B cell (primary cell): ENCODE results near the gene KRT80. TPM values are rescaled to one million over a fixed set of nuclear protein-coding genes. Genes with fewer than 3 reads are reported as not detected.

Experiments
- ATAC-seq: fragments of 200-7000 bp; cut with Tn5 transposase; one replicate; pipeline ENCODE4 v1.10.0; 2021; ENCODE audit warnings: low read depth, mild to moderate bottlenecking, moderate number of reproducible peaks, moderate library complexity
- CTCF ChIA-PET: fragments of 350-600 bp; sonication (Branson Sonifier 250); formaldehyde crosslinking; loops from one replicate; lab custom pipeline; 2021; ENCODE audit warnings: antibody characterized with exemption, inconsistent platforms; lab: Charles Lee
- POLR2A ChIA-PET: fragments of 350-600 bp; sonication (Branson Sonifier 250); formaldehyde crosslinking; loops from one replicate; lab custom pipeline; 2021; ENCODE audit warnings: antibody characterized with exemption; lab: Charles Lee
- DNase-seq: peaks from one replicate; pipeline ENCODE4 v3.0.0; 2013
- H2AFZ ChIP-seq: 2 replicates; pipeline ENCODE4 v1.6.1; 2012; ENCODE audit warnings: mild to moderate bottlenecking, low read depth, low read length; ENCODE audit not compliant: insufficient read depth, poor library complexity, severe bottlenecking
- H3K27ac ChIP-seq, 2 donors: 1 replicate in 1 of 2; 2 replicates in 1 of 2; pipeline ENCODE4 v1.5.1; 2012 to 2013; ENCODE audit warnings: low read length in 2 of 2, mild to moderate bottlenecking in 2 of 2, moderate library complexity in 1 of 2
- H3K27me3 ChIP-seq, 4 experiments: fragments of 200-600 bp in 1 of 4; sonication (generic) in 1 of 4; replicated peaks in 1 of 4; 1 replicate in 2 of 4; 2 replicates in 2 of 4; pipeline versions ENCODE4 v1.6.1 to v1.7.0; 2013 to 2016; ENCODE audit warnings: low read length in 3 of 4, mild to moderate bottlenecking in 2 of 4, mixed read lengths in 1 of 4, moderate library complexity in 1 of 4; ENCODE audit not compliant: insufficient read depth in 4 of 4, control insufficient read depth in 3 of 4; ENCODE audit errors: control extremely low read depth in 1 of 4
- H3K36me3 ChIP-seq, 2 experiments: replicated peaks in 1 of 2; 1 replicate in 1 of 2; 2 replicates in 1 of 2; pipeline versions ENCODE4 v1.6.1 to v1.7.1; 2013; ENCODE audit warnings: low read length in 1 of 2; ENCODE audit not compliant: insufficient read depth in 2 of 2, control insufficient read depth in 1 of 2; ENCODE audit errors: control extremely low read depth in 1 of 2, extremely low read depth in 1 of 2
- H3K4me1 ChIP-seq, 2 donors: fragments of 200-600 bp in 1 of 2; sonication (generic) in 1 of 2; 1 replicate in 1 of 2; 2 replicates in 1 of 2; pipeline versions ENCODE4 v1.5.1 to v1.6.1; 2013 to 2017; ENCODE audit warnings: low read length in 2 of 2; ENCODE audit not compliant: control insufficient read depth in 2 of 2, insufficient read depth in 2 of 2
- H3K4me2 ChIP-seq: replicated peaks from 2 replicates; pipeline ENCODE3; 2012; ENCODE audit warnings: mild to moderate bottlenecking, low read depth, low read length; ENCODE audit not compliant: poor library complexity, severe bottlenecking
- H3K4me3 ChIP-seq, 5 experiments: fragments of 200-600 bp in 1 of 5; sonication (generic) in 1 of 5; 1 replicate in 3 of 5; 2 replicates in 2 of 5; pipeline versions ENCODE4 v1.5.1 to v1.7.0; 2011 to 2016; ENCODE audit warnings: low read length in 4 of 5, mild to moderate bottlenecking in 4 of 5, low read depth in 2 of 5, control low read depth in 1 of 5, moderate library complexity in 1 of 5; ENCODE audit not compliant: insufficient read depth in 1 of 5; ENCODE audit errors: control extremely low read depth in 1 of 5, extremely low read depth in 1 of 5
- H3K79me2 ChIP-seq: fragments of 200-600 bp; sonication (generic); one replicate; pipeline ENCODE4 v1.6.0; 2016; ENCODE audit warnings: low read length; ENCODE audit not compliant: control insufficient read depth, insufficient read depth
- H3K9ac ChIP-seq: fragments of 200-600 bp; sonication (generic); 2 replicates; pipeline ENCODE4 v1.6.1; 2017; ENCODE audit warnings: mild to moderate bottlenecking, low read length, moderate library complexity
- H3K9me3 ChIP-seq, 3 donors: one replicate each; pipeline versions ENCODE4 v1.6.1 to v1.7.1; 2013; ENCODE audit warnings: low read length in 2 of 3; ENCODE audit not compliant: control insufficient read depth in 2 of 3, insufficient read depth in 1 of 3; ENCODE audit errors: control extremely low read depth in 1 of 3
- H4K20me1 ChIP-seq: 2 replicates; pipeline ENCODE4 v1.6.0; 2012; ENCODE audit warnings: mild to moderate bottlenecking, low read length; ENCODE audit not compliant: insufficient read depth, control insufficient read depth, poor library complexity, severe bottlenecking
- H3K27ac Mint-ChIP-seq: one replicate; pipeline ENCODE4 v1.8.0; 2021; ENCODE audit warnings: mixed read lengths
- H3K27me3 Mint-ChIP-seq: one replicate; pipeline ENCODE4 v1.8.0; 2021; ENCODE audit warnings: mixed read lengths
- H3K4me1 Mint-ChIP-seq: one replicate; pipeline ENCODE4 v1.8.0; 2021; ENCODE audit warnings: mixed read lengths
- H3K4me3 Mint-ChIP-seq: one replicate; pipeline ENCODE4 v1.8.0; 2021; ENCODE audit warnings: mixed read lengths
- H3K9me3 Mint-ChIP-seq: one replicate; pipeline ENCODE4 v1.8.0; 2022; ENCODE audit warnings: mixed read lengths; ENCODE audit not compliant: insufficient read depth
- CTCF ChIP-seq: fragments of 200-600 bp; IDR thresholded peaks from one replicate; pipeline ENCODE4 v1.8.0; 2022; ENCODE audit warnings: antibody characterized with exemption, mild to moderate bottlenecking
- EZH2 ChIP-seq: IDR thresholded peaks from 2 replicates; pipeline ENCODE4 v1.6.1; 2012; ENCODE audit warnings: borderline replicate concordance, low read depth, mild to moderate bottlenecking, moderate library complexity, low read length; ENCODE audit not compliant: insufficient read depth, poor library complexity, severe bottlenecking
- WGBS: methylation state at CpG from one replicate; pipeline ENCODE4 v1.1.5; 2013; ENCODE audit warnings: missing lambda C conversion rate; ENCODE audit not compliant: insufficient coverage; 5-methylcytosine and 5-hydroxymethylcytosine counted together
- intact Hi-C: fragments of 100-400 bp; cut with micrococcal nuclease; formaldehyde crosslinking; loops from one replicate; pipeline ENCODE4 v1.10.0; 2022
- polyA plus RNA-seq: library from polyadenylated mRNA; depleted of rRNA; stranded (reverse); fragments of >200 nt; gene quantifications from 2 replicates; pipeline ENCODE4 v1.2.3, GENCODE V29; 2012
- total RNA-seq, 2 donors: library from RNA; stranded (reverse); fragments of 120-200 nt in 1 of 2; gene quantifications; 1 replicate in 1 of 2; 2 replicates in 1 of 2; pipeline versions ENCODE4 v1.2.3 to v1.2.4, GENCODE V29; 2013 to 2022

KRT80 gene
- total and polyA plus RNA-seq, 2 donors (not counting 1 experiment from before 2014, with no cell fraction given) = not detected

GRCh38 chr12:52200086-52200780 lies 8.4 kb upstream of the KRT80 start:
- Mint-ChIP-seq H3K4me3 (no peak overlapping the region), H3K9me3 (no peaks in the 10 kb centered on the region), H3K27me3 (peaks cover 30% of the 10 kb centered on the region), H3K4me1 (peaks cover 5% of the 10 kb centered on the region), H3K27ac (no peak overlapping the region)
- POLR2A ChIA-PET = no interaction called here
- Histone ChIP-seq H3K27me3 (peaks cover 0 to 7% (median 0%) of the 10 kb centered on the region in 4 experiments), H3K27ac (no peak overlapping the region), H4K20me1 (no peaks in the 10 kb centered on the region), H3K4me3 (no peak overlapping the region), H3K36me3 (no peaks in the 10 kb centered on the region), H3K79me2 (no peaks in the 10 kb centered on the region), H3K9ac (no peak overlapping the region), H3K4me2 (no peak overlapping the region), H3K4me1 (no peaks in the 10 kb centered on the region), H3K9me3 (no peaks in the 10 kb centered on the region), H2AFZ (no peak overlapping the region)
- CTCF ChIA-PET = no interaction called here
- intact Hi-C loops = no loop called here
- DNase-seq (no peak), ATAC-seq (no peak)
- TF ChIP-seq CTCF = no peak
- TF ChIP-seq EZH2 = no peak
- WGBS = 93% methylated on average over 13 of the region's 13 CpGs

- H2AFZ ChIP-seq = no peak overlapping the region
- Mint-ChIP-seq H3K27me3 (peaks cover 33% of the 10 kb centered on the region), H3K4me3 (no peak overlapping the region), H3K27ac (no peak overlapping the region), H3K9me3 (no peaks in the 10 kb centered on the region), H3K4me1 (peaks cover 5% of the 10 kb centered on the region)
- ATAC-seq (no peak), DNase-seq (no peak)
- H3K36me3 ChIP-seq = no peaks in the 10 kb centered on the region
- CTCF ChIA-PET = interaction anchor here (1.1 kb wide), 1 partner anchor 781 kb away, joined by 3 read pairs; no protein-coding TSS in a partner anchor
- H3K4me3 ChIP-seq = no peak overlapping the region
- H3K9ac ChIP-seq = no peak overlapping the region
- intact Hi-C loops = no loop called here
- no peaks in the 10 kb centered on the region for H3K79me2 ChIP-seq
- no peak overlapping the region for H3K27ac ChIP-seq
- H3K27me3 ChIP-seq = peaks cover 0 to 7% (median 0%) of the 10 kb centered on the region in 4 experiments
- H4K20me1 ChIP-seq = no peaks in the 10 kb centered on the region
- POLR2A ChIA-PET = no interaction called here
- H3K4me2 ChIP-seq = no peak overlapping the region
- H3K4me1 ChIP-seq = no peaks in the 10 kb centered on the region
- H3K9me3 ChIP-seq = no peaks in the 10 kb centered on the region
- TF ChIP-seq CTCF (no peak), EZH2 (no peak)
- 88% methylated on average over 8 of the region's 8 CpGs for WGBS
These were observed 7.6 kb upstream of the KRT80 start for GRCh38 chr12:52199294-52199919.
